Measurements from ENCODE around the gene TNRC6C.

TNRC6C gene

GRCh38 chr17:78058001-78058400, 99.5 kb downstream of the TNRC6C start:
- ChIA-PET CTCF (interaction anchor here (3.8 kb wide), 1 partner anchor 27 kb away, joined by 22 read pairs; no protein-coding TSS in a partner anchor), POLR2A (interaction anchor here (1.4 kb wide), 1 partner anchor 100 kb away, joined by 4 read pairs; the partner anchor contains the start of gene TNRC6C)
- H3K4me1 ChIP-seq (ENCODE audit: control insufficient read depth, insufficient read depth, low read length) = no peaks in the 10 kb centered on the region; the same call in none of the 2 replicates
- H3K9me3 ChIP-seq (ENCODE audit: control insufficient read depth, insufficient read depth, low read depth, low read length) = no peaks in the 10 kb centered on the region
- TF ChIP-seq ZNF19 (tag by site-specific recombination; IDR thresholded peaks at IDR 0.05; ENCODE audit: low read depth) (no peak), TRIM28 (IDR thresholded peaks at IDR 0.05; ENCODE audit: borderline replicate concordance, low read length) (0 out of 2 replicates have a peak, but pooled peaks have one; percentile 29), ZNF660 (tag by site-specific recombination; IDR thresholded peaks at IDR 0.05) (0 out of 2 replicates have a peak, but pooled peaks have one; percentile 23), ZBTB48 (tag by site-specific recombination; IDR thresholded peaks at IDR 0.05) (no peak), ZNF112 (tag by site-specific recombination; IDR thresholded peaks at IDR 0.05) (no peak), ZNF600 (tag by site-specific recombination; IDR thresholded peaks at IDR 0.05) (0 out of 2 replicates have a peak, but pooled peaks have one; percentile 43)
- TF ChIP-seq, protein P1, sequence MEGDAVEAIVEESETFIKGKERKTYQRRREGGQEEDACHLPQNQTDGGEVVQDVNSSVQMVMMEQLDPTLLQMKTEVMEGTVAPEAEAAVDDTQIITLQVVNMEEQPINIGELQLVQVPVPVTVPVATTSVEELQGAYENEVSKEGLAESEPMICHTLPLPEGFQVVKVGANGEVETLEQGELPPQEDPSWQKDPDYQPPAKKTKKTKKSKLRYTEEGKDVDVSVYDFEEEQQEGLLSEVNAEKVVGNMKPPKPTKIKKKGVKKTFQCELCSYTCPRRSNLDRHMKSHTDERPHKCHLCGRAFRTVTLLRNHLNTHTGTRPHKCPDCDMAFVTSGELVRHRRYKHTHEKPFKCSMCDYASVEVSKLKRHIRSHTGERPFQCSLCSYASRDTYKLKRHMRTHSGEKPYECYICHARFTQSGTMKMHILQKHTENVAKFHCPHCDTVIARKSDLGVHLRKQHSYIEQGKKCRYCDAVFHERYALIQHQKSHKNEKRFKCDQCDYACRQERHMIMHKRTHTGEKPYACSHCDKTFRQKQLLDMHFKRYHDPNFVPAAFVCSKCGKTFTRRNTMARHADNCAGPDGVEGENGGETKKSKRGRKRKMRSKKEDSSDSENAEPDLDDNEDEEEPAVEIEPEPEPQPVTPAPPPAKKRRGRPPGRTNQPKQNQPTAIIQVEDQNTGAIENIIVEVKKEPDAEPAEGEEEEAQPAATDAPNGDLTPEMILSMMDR (tag by site-specific recombination; IDR thresholded peaks at IDR 0.05) = no peak
- H3K36me3 ChIP-seq (ENCODE audit: control insufficient read depth in 2 of 2, insufficient read depth in 1 of 2, low read length in 2 of 2) = peaks cover 0 to 18% of the 10 kb centered on the region in 2 experiments; a peak in 2 of 3 replicates
- no peak overlapping the region for H3K4me3 ChIP-seq (ENCODE audit: low read depth, low read length)
- H3K27ac ChIP-seq (ENCODE audit: extremely low read depth, low read depth, low read length) = no peak overlapping the region

- Histone ChIP-seq H3K4me1 (ENCODE audit: control insufficient read depth, insufficient read depth, low read length) (no peaks in the 10 kb centered on the region; the same call in none of the 2 replicates), H3K9me3 (ENCODE audit: control insufficient read depth, insufficient read depth, low read depth, low read length) (no peaks in the 10 kb centered on the region), H3K4me3 (ENCODE audit: low read depth, low read length) (no peak overlapping the region), H3K27ac (ENCODE audit: extremely low read depth, low read depth, low read length) (no peak overlapping the region), H3K36me3 (ENCODE audit: control insufficient read depth in 2 of 2, insufficient read depth in 1 of 2, low read length in 2 of 2) (peaks cover 0 to 18% of the 10 kb centered on the region in 2 experiments; a peak in 2 of 3 replicates)
- POLR2A ChIA-PET = interaction anchor here (1.4 kb wide), 1 partner anchor 100 kb away, joined by 4 read pairs; the partner anchor contains the start of gene TNRC6C
- CTCF ChIA-PET = interaction anchor here (1.0 to 3.8 kb wide), 2 partner anchors 12 to 27 kb away, joined by 3 to 22 read pairs; no protein-coding TSS in a partner anchor
- TF ChIP-seq ZNF785 (tag by site-specific recombination; IDR thresholded peaks at IDR 0.05) (no peak), HOXD13 (CRISPR knock-in tag; IDR thresholded peaks at IDR 0.05; ENCODE audit: borderline replicate concordance) (no peak), ZBTB10 (tag by site-specific recombination; IDR thresholded peaks at IDR 0.05) (no peak), ZNF580 (tag by site-specific recombination; IDR thresholded peaks at IDR 0.05) (no peak), ZNF37A (tag by site-specific recombination; IDR thresholded peaks at IDR 0.05) (no peak), ZNF600 (tag by site-specific recombination; IDR thresholded peaks at IDR 0.05) (no peak), ZNF76 (tag by site-specific recombination; IDR thresholded peaks at IDR 0.05; ENCODE audit: borderline replicate concordance, low read depth) (no peak), ZNF341 (tag by site-specific recombination; IDR thresholded peaks at IDR 0.05; ENCODE audit: low read depth) (no peak), ZNF223 (tag by site-specific recombination; IDR thresholded peaks at IDR 0.05) (no peak), ZNF621 (tag by site-specific recombination; IDR thresholded peaks at IDR 0.05) (no peak)
- TF ChIP-seq, protein P2, sequence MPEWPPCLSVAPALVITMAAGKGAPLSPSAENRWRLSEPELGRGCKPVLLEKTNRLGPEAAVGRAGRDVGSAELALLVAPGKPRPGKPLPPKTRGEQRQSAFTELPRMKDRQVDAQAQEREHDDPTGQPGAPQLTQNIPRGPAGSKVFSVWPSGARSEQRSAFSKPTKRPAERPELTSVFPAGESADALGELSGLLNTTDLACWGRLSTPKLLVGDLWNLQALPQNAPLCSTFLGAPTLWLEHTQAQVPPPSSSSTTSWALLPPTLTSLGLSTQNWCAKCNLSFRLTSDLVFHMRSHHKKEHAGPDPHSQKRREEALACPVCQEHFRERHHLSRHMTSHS (tag by site-specific recombination; IDR thresholded peaks at IDR 0.05) = no peak
- TF ChIP-seq, protein P3, sequence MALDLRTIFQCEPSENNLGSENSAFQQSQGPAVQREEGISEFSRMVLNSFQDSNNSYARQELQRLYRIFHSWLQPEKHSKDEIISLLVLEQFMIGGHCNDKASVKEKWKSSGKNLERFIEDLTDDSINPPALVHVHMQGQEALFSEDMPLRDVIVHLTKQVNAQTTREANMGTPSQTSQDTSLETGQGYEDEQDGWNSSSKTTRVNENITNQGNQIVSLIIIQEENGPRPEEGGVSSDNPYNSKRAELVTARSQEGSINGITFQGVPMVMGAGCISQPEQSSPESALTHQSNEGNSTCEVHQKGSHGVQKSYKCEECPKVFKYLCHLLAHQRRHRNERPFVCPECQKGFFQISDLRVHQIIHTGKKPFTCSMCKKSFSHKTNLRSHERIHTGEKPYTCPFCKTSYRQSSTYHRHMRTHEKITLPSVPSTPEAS (tag by site-specific recombination; IDR thresholded peaks at IDR 0.05) = no peak
These were observed 100.1 kb downstream of the TNRC6C start for GRCh38 chr17:78058581-78058980.

Data from HEK293 (cell line).